Measurements from ENCODE around the gene CEACAM8. TPM values are rescaled to one million over a fixed set of nuclear protein-coding genes. Genes with fewer than 3 reads are reported as not detected.

Gene CEACAM8
- total RNA-seq, 1 experiment from 2014 or later: not detected

DNA sequence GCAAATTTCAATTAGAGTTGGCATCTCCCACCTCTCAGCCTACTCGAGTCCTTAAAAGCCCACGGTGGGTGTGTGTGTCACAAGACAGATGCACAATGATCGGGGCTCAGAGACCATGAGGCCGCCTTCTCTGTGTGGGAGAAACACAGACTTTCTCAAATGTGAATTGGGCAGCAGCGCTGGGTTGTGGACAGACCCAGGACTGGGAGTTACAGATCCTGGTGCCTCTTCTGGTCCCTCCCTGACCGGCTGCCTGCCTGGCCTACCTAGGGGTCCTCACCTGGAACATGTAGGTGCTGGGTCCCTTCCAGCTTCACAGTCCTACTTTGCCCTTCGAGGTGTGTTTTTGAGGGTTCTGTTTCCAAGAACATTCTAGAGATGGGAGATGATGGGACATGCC, 4.9 kb downstream of the CEACAM8 start:
- H3K4me3 Mint-ChIP-seq: no peak overlapping the region
- no peak overlapping the region for H2BK120ac ChIP-seq (ENCODE audit: low read depth, low read length, poor library complexity, severe bottlenecking)
- no peaks in the 10 kb centered on the region for H4K20me1 ChIP-seq (ENCODE audit: control insufficient read depth, insufficient read depth, insufficient read length)
- peaks cover 24% of the 10 kb centered on the region for H3K27me3 Mint-ChIP-seq (ENCODE audit: low read depth)
- H3K23me2 ChIP-seq (ENCODE audit: insufficient read length, low read depth, low read length, poor library complexity, severe bottlenecking): no peaks in the 10 kb centered on the region
- no CpG with 5 or more reads among the region's 7 CpGs for whole genome bisulfite sequencing (ENCODE audit: extremely low coverage, insufficient read length, low lambda C conversion rate)
- no peak overlapping the region for H4K91ac ChIP-seq (ENCODE audit: insufficient read length, low read depth, low read length)
- no peak overlapping the region for H3K18ac ChIP-seq (ENCODE audit: insufficient read length, low read depth, low read length)
- H3K27ac Mint-ChIP-seq: no peak overlapping the region
- H3K79me1 ChIP-seq (ENCODE audit: insufficient read depth, low read depth, low read length, poor library complexity, severe bottlenecking): no peaks in the 10 kb centered on the region
- no peaks in the 10 kb centered on the region for H3K4me1 Mint-ChIP-seq
- H2BK5ac ChIP-seq (ENCODE audit: insufficient read length, low read length): no peak overlapping the region
- H4K5ac ChIP-seq (ENCODE audit: insufficient read length, low read depth, low read length): no peak overlapping the region
- H3T11ph ChIP-seq (ENCODE audit: low read length): no peak overlapping the region
- H3K27me3 ChIP-seq (ENCODE audit: insufficient read depth, low read length): no peaks in the 10 kb centered on the region
- H2BK12ac ChIP-seq (ENCODE audit: insufficient read length, low read depth, low read length): no peak overlapping the region
- H3K27ac ChIP-seq (ENCODE audit: insufficient read length, low read depth, low read length): no peak overlapping the region
- no peak overlapping the region for H2BK15ac ChIP-seq (ENCODE audit: low read depth, low read length)
- H3K56ac ChIP-seq (ENCODE audit: insufficient read length, low read depth, low read length): no peak overlapping the region
- H3K9ac ChIP-seq (ENCODE audit: extremely low read depth, insufficient read length, low read length): no peak overlapping the region
- H3K9me3 Mint-ChIP-seq: peaks cover 0 to 80% of the 10 kb centered on the region in 2 experiments; a peak in 3 of 5 replicates
- H3K14ac ChIP-seq (ENCODE audit: insufficient read depth, low read length): no peak overlapping the region
- H2AK5ac ChIP-seq (ENCODE audit: insufficient read length, low read length): no peak overlapping the region
- TF ChIP-seq CTCF (conservative IDR thresholded peaks at IDR 0.05): no peak
- no peaks in the 10 kb centered on the region; a peak in 1 of 7 replicates for H3K36me3 Mint-ChIP-seq (ENCODE audit: insufficient read depth in 1 of 3, low read depth in 3 of 3)
- no peaks in the 10 kb centered on the region for H3K4me1 ChIP-seq (ENCODE audit: insufficient read depth, low read length)
- no peak for DNase-seq
- no peaks in the 10 kb centered on the region for H3K9me3 ChIP-seq (ENCODE audit: control insufficient read depth, low read depth, low read length)
- H2BK20ac ChIP-seq (ENCODE audit: low read depth, low read length, poor library complexity, severe bottlenecking): no peak overlapping the region
- H3K4me2 ChIP-seq (ENCODE audit: insufficient read depth, insufficient read length, low read length): no peak overlapping the region
- no peak overlapping the region for H3K23ac ChIP-seq (ENCODE audit: insufficient read length, low read depth, low read length)
- H4K8ac ChIP-seq (replicated peaks; ENCODE audit: insufficient read length, low read depth, low read length): no peak overlapping the region
- no peaks in the 10 kb centered on the region for H3K79me2 ChIP-seq (ENCODE audit: insufficient read depth, low read length)
- H2AFZ ChIP-seq (ENCODE audit: low read length): no peak overlapping the region
- H3K4ac ChIP-seq (ENCODE audit: low read depth, low read length): no peak overlapping the region

Data from H9 (cell line).